PFSK-1 (cell line): ENCODE measurements around the gene ZBTB1. TPM values are rescaled to one million over a fixed set of nuclear protein-coding genes. Genes with fewer than 3 reads are reported as not detected.
A peak's percentile ranks its signal among the peaks of the same experiment; 100 is the strongest.

Experiments used
- FOXP2 ChIP-seq: optimal IDR thresholded peaks from 2 replicates; pipeline ENCODE3; 2011; ENCODE audit warnings: borderline replicate concordance, control low read depth, inconsistent platforms; ENCODE audit not compliant: insufficient read depth; ENCODE audit errors: extremely low read length, extremely low read depth
- POLR2AphosphoS5 ChIP-seq: IDR thresholded peaks from 2 replicates; pipeline ENCODE4 v1.6.1; 2012; ENCODE audit warnings: low read depth, mild to moderate bottlenecking, control low read depth, low read length, moderate library complexity
- SIN3A ChIP-seq: IDR thresholded peaks from 2 replicates; pipeline ENCODE4 v1.6.1; 2012; ENCODE audit warnings: mild to moderate bottlenecking, low read length, moderate library complexity, borderline replicate concordance; ENCODE audit not compliant: insufficient read depth
- TAF1 ChIP-seq: IDR thresholded peaks from 2 replicates; pipeline ENCODE4 v1.6.1; 2012; ENCODE audit warnings: low read length, control low read depth, borderline replicate concordance; ENCODE audit not compliant: insufficient read depth
- polyA plus RNA-seq: library from polyadenylated mRNA; unstranded; fragments of >200 nt; gene quantifications from one replicate; pipeline ENCODE4 v1.2.1, GENCODE V29; 2012; ENCODE audit warnings: low read depth, missing spikeins; ENCODE audit not compliant: insufficient read length
- TF ChIP-seq, protein P1 (sequence below), 2 experiments: IDR thresholded peaks; 2 replicates each; pipeline versions ENCODE4 v1.6.1 to v1.8.0; 2011 to 2012; ENCODE audit warnings: low read depth in 2 of 2, low read length in 2 of 2, control low read depth in 1 of 2, inconsistent platforms in 1 of 2, mild to moderate bottlenecking in 1 of 2, moderate library complexity in 1 of 2; ENCODE audit not compliant: insufficient read depth in 1 of 2

The ZBTB1 gene, protein sequence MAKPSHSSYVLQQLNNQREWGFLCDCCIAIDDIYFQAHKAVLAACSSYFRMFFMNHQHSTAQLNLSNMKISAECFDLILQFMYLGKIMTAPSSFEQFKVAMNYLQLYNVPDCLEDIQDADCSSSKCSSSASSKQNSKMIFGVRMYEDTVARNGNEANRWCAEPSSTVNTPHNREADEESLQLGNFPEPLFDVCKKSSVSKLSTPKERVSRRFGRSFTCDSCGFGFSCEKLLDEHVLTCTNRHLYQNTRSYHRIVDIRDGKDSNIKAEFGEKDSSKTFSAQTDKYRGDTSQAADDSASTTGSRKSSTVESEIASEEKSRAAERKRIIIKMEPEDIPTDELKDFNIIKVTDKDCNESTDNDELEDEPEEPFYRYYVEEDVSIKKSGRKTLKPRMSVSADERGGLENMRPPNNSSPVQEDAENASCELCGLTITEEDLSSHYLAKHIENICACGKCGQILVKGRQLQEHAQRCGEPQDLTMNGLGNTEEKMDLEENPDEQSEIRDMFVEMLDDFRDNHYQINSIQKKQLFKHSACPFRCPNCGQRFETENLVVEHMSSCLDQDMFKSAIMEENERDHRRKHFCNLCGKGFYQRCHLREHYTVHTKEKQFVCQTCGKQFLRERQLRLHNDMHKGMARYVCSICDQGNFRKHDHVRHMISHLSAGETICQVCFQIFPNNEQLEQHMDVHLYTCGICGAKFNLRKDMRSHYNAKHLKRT
- 6.0 TPM for polyA plus RNA-seq

DNA sequence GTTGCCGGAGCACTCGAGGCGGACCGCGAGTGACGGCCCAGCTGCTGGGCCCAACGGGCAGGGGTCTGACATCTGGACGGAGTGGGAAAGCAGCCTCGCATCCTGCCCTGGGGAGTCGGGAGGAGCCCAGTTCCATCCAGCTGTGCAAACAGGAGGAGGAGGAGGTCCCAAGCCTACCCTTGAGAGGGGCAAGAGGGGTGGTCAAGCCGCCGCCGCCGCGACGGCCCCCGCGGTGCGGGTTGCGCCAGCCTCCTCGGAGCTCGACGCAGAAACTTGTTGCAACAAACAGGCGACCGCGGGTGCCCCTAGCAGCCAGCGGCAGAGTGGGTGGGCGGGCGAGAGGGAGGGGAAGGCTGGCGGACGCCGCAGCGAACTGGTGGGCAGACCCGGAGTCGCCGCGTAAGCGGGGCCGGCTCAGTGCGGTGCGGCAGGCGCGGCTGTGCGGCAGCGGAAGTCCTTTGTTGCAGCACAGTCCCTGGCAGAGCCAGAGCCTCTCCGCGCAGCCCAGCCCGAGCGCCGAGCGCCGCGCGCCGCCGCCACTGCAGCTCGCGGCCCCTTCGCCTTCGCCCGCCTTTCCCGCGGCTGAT lies at the start of gene ZBTB1:
Gene ZBTB1 (plus strand): TSS at position 461 of the 587 bp plus-strand sequence. CDS start 16,735 bp downstream, outside the sequence.
- TF ChIP-seq, protein P1, sequence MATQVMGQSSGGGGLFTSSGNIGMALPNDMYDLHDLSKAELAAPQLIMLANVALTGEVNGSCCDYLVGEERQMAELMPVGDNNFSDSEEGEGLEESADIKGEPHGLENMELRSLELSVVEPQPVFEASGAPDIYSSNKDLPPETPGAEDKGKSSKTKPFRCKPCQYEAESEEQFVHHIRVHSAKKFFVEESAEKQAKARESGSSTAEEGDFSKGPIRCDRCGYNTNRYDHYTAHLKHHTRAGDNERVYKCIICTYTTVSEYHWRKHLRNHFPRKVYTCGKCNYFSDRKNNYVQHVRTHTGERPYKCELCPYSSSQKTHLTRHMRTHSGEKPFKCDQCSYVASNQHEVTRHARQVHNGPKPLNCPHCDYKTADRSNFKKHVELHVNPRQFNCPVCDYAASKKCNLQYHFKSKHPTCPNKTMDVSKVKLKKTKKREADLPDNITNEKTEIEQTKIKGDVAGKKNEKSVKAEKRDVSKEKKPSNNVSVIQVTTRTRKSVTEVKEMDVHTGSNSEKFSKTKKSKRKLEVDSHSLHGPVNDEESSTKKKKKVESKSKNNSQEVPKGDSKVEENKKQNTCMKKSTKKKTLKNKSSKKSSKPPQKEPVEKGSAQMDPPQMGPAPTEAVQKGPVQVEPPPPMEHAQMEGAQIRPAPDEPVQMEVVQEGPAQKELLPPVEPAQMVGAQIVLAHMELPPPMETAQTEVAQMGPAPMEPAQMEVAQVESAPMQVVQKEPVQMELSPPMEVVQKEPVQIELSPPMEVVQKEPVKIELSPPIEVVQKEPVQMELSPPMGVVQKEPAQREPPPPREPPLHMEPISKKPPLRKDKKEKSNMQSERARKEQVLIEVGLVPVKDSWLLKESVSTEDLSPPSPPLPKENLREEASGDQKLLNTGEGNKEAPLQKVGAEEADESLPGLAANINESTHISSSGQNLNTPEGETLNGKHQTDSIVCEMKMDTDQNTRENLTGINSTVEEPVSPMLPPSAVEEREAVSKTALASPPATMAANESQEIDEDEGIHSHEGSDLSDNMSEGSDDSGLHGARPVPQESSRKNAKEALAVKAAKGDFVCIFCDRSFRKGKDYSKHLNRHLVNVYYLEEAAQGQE (IDR thresholded peaks at IDR 0.05; ENCODE audit: insufficient read depth in 1 of 2, low read depth in 2 of 2, low read length in 2 of 2): 0 out of 4 replicates have a peak, but pooled peaks of 1 of the 2 experiments have one; percentile 4
- TF ChIP-seq FOXP2: peak; percentile 33
- no peak for TF ChIP-seq SIN3A
- TF ChIP-seq POLR2AphosphoS5: peak; percentile 59

DNA sequence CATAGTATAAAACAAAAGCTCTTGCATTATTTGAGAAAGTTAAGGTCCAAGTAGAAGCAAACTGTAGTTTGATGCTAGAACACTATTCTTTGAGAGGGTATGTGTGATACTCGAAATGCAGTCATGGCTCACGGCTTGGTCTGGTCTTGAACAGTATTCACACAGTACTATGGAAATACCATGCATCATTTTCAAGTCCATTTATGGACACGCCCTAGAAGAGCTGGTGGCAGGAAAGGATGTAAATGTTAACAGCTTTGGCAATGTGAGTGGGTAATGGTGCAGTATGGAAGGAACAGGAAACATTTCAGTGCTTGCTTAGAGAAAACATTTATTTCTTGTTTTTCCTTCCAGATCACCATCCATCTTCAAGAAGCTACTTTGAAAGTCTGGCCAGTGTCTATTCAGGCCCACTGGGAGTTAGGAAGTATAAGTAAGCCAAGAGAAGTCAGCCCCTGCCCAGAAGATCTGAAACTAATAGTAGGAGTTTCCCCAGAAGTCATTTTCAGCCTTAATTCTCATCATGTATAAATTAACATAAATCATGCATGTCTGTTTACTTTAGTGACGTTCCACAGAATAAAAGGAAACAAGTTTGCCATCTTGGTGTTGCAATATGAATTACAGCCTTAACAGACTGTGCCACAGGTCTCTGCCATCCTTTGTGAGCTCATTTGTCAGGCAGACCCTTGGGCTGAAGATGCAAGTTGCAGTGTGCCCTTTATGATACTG lies 45.0 kb upstream of the ZBTB1 start:
- TF ChIP-seq, protein P1 (IDR thresholded peaks at IDR 0.05; ENCODE audit: insufficient read depth in 1 of 2, low read depth in 2 of 2, low read length in 2 of 2): no peak
- TF ChIP-seq TAF1 (no peak), POLR2AphosphoS5 (no peak), SIN3A (no peak), FOXP2 (no peak)

DNA sequence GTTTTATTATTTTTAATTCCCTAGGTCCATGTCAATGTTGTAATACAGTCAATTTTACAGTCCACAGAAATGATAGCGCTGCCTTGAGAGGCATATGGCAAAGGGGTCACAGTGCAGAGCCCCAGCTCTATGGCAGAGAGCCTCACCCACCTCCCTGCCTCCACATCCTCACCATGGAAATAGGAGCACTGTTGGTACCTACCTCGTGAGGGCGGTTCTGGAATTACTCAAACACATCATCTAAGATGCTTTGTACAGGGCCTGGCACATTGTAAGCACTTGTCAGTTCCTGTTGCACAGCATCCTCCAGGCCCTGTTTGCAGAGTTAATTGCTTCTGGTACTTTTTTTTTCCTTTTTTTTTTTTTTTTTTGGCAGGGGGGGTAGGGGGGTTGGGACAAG lies 43.3 kb upstream of the ZBTB1 start:
- TF ChIP-seq, protein P1 (IDR thresholded peaks at IDR 0.05; ENCODE audit: insufficient read depth in 1 of 2, low read depth in 2 of 2, low read length in 2 of 2): no peak
- TF ChIP-seq TAF1: no peak
- TF ChIP-seq SIN3A: no peak

DNA sequence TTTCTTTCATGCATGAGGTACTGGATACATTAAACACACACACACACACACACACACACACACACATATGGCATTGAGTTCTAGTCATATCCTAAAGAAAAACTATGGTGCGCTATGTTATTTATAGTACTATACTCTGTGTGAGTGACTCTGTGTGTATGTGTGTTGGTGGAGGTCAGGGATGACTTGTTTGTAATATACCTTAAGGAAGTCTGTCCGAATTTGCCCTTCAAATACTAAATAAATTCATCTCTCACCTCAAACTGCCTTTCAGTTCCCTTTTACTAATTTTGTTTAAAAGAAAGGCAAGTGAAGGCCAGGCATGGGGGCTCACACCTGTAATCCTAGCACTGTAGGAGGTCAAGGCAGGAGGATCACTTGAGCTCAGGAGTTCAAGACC lies 41.4 kb upstream of the ZBTB1 start:
- TF ChIP-seq SIN3A (no peak), FOXP2 (no peak), TAF1 (no peak), POLR2AphosphoS5 (no peak)
- TF ChIP-seq, protein P1 (IDR thresholded peaks at IDR 0.05; ENCODE audit: insufficient read depth in 1 of 2, low read depth in 2 of 2, low read length in 2 of 2): no peak
